ENCODE measurements around the gene PCDH15. TPM values are rescaled to one million over a fixed set of nuclear protein-coding genes. Genes with fewer than 3 reads are reported as not detected.

Gene PCDH15
- total RNA-seq, 1 donor from 2014 or later, result not detected

DNA sequence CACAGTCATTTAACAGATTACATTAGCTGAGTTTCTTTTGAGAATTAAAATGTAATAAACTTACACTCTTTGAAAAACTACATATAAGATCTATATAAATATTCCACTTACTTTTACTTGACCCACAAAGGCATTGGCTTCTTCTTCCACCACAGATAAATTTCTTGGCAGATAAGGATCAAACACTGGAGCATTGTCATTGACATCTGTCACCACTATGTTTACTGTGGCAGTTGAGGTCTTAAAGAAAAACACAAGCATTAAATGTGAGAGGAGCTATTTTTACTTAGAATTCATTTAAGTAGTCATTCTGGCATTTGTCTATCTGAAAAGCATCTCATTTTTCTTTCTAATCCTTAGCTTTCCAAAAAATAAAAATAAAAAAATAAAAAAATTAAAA lies 734.4 kb downstream of the PCDH15 start:
- no peak for TF ChIP-seq CTCF (IDR thresholded peaks at IDR 0.05; ENCODE audit: insufficient read depth, low read length, severe bottlenecking)
- no peak overlapping the region for H3K4me3 ChIP-seq (ENCODE audit: low read depth, low read length)
- H3K27me3 ChIP-seq (ENCODE audit: control insufficient read depth, insufficient read depth, low read length), result no peaks in the 10 kb centered on the region
- FAIRE-seq (no peak), DNase-seq (ENCODE audit: low read depth) (no peak)
- H3K36me3 ChIP-seq (ENCODE audit: control insufficient read depth, insufficient read depth, low read length), result no peaks in the 10 kb centered on the region

GRCh38 chr10:54065106-54065505 lies 735.9 kb downstream of the PCDH15 start:
- no peak for TF ChIP-seq CTCF (IDR thresholded peaks at IDR 0.05; ENCODE audit: insufficient read depth, low read length, severe bottlenecking)
- no peak for DNase-seq (ENCODE audit: low read depth)
- Histone ChIP-seq H3K36me3 (ENCODE audit: control insufficient read depth, insufficient read depth, low read length) (no peaks in the 10 kb centered on the region), H3K27me3 (ENCODE audit: control insufficient read depth, insufficient read depth, low read length) (no peaks in the 10 kb centered on the region), H3K4me3 (ENCODE audit: low read depth, low read length) (no peak overlapping the region)
- no peak for FAIRE-seq

DNA sequence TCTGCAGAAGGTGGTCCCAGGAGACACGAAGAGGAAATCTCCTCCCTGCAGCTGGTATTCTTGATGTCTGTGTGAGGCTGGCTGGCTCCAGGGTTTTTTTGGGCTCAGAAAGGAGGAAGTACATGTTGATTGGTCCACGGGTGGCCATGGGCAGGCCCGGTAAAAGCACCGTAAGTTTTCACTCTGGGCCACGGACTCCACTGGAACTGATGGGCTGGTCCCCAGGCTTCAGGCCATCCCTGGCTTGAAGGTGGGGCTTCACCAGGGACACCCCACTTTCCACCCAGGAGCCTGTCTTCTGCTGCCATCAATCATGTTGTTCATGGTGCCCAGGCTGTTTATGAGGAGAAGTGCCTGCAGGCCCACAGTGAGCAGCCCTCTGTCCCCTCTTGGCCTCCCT lies 736.8 kb downstream of the PCDH15 start:
- no peaks in the 10 kb centered on the region for H3K36me3 ChIP-seq (ENCODE audit: control insufficient read depth, insufficient read depth, low read length)
- DNase-seq (ENCODE audit: low read depth) (no peak), FAIRE-seq (no peak)
- H3K4me3 ChIP-seq (ENCODE audit: low read depth, low read length), result no peak overlapping the region
- no peaks in the 10 kb centered on the region for H3K27me3 ChIP-seq (ENCODE audit: control insufficient read depth, insufficient read depth, low read length)
- TF ChIP-seq CTCF (IDR thresholded peaks at IDR 0.05; ENCODE audit: insufficient read depth, low read length, severe bottlenecking), result no peak

DNA sequence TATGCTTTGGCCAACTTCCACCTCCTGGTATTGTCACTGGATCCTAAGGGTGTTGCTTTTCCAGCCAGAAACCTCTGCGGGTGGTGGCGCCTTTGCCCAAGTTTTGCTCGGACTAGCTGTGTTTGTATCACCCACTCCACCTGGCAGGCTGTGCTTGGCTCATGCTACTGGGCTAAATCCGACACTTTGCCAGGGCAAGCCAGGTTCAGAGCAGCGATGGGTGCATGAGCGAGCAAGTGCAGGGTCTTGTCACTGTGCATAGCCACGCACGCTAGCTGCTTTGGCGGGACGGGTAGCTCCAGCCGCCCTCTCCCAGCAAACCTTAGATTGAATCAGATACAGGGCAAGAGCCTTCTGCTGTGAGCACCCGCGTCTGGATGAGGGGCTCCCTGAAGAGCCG lies 737.5 kb downstream of the PCDH15 start:
- FAIRE-seq (no peak), DNase-seq (ENCODE audit: low read depth) (no peak)
- TF ChIP-seq CTCF (IDR thresholded peaks at IDR 0.05; ENCODE audit: insufficient read depth, low read length, severe bottlenecking), result no peak
- Histone ChIP-seq H3K27me3 (ENCODE audit: control insufficient read depth, insufficient read depth, low read length) (no peaks in the 10 kb centered on the region), H3K4me3 (ENCODE audit: low read depth, low read length) (no peak overlapping the region), H3K36me3 (ENCODE audit: control insufficient read depth, insufficient read depth, low read length) (no peaks in the 10 kb centered on the region)

- H3K36me3 ChIP-seq (ENCODE audit: control insufficient read depth, insufficient read depth, low read length), result no peaks in the 10 kb centered on the region
- no peaks in the 10 kb centered on the region for H3K27me3 ChIP-seq (ENCODE audit: control insufficient read depth, insufficient read depth, low read length)
- DNase-seq (ENCODE audit: low read depth), result no peak
- no peak overlapping the region for H3K4me3 ChIP-seq (ENCODE audit: low read depth, low read length)
- no peak for TF ChIP-seq CTCF (IDR thresholded peaks at IDR 0.05; ENCODE audit: insufficient read depth, low read length, severe bottlenecking)
- no peak for FAIRE-seq
Measured at GRCh38 chr10:54060572-54060971, 740.5 kb downstream of the PCDH15 start.

DNA sequence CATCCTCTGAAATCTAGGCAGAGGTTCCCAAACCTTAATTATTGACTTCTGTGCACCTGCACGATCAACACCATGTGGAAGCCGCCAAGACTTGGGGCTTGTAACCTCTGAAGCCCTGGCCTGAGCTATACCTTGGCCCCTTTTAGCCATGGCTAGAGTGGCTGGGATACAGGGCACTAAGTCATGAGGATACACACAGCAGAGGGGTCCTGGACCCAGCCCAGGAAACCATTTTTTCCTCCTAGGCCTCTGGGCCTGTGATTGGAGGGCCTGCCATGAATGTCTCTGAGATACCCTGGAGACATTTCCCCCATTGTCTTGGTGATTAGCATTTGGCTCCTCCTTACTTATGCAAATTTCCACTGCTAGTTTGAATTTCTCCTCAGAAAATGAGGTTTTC lies 743.7 kb downstream of the PCDH15 start:
- Histone ChIP-seq H3K36me3 (ENCODE audit: control insufficient read depth, insufficient read depth, low read length) (no peaks in the 10 kb centered on the region), H3K27me3 (ENCODE audit: control insufficient read depth, insufficient read depth, low read length) (no peaks in the 10 kb centered on the region), H3K4me3 (ENCODE audit: low read depth, low read length) (no peak overlapping the region)
- TF ChIP-seq CTCF (IDR thresholded peaks at IDR 0.05; ENCODE audit: insufficient read depth, low read length, severe bottlenecking), result no peak
- DNase-seq (ENCODE audit: low read depth), result no peak
- no peak for FAIRE-seq
